HL-60/S4 treated with retinoic acid at 250 ng/mL for 4 days and 3 days (cell line): Measurements from ENCODE around the gene GARNL3.

Experiments
- in situ Hi-C: fragments of 300-500 bp; cut with MboI; formaldehyde crosslinking; loops from 2 replicates; pipeline ENCODE4 v1.7.0; 2022; ENCODE audit warnings: low sequenced_read_pairs

Gene GARNL3

DNA sequence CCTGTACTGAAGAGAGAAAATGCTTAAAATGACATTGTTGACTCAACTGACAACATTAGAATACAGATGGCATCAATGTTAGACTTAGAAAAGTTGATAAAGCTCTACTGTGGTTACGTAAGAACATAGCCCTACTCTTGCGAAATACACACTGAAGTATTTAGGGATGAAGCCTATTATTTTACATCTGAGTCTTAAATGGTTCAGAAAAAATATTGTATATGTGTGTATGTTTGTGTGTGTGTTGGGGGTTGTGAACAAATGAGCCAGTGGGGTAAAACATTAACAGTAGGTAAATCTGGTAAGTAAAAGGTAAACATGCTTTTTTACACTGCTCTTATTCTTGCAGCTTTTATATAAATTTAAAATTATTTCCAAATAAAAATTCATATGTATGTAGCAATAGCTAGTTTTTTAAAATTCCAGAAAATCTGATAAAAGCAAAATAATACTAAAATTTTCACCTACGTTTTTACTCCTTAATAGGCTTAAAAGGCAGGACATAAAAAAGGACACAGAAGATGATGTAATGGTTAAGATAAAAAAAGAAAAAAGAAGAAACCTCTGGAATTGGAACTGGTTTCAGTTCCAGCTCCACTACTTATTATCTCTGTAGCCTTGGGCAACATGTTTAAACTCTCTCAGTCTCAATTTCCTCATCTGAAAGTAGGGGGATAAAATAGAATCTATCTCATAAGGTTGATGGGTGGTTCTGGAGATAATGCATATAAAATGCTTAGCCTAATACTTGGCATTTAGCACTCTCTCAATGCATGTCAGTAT lies 44.3 kb downstream of the GARNL3 start:
- in situ Hi-C loops, result no loop called here

DNA sequence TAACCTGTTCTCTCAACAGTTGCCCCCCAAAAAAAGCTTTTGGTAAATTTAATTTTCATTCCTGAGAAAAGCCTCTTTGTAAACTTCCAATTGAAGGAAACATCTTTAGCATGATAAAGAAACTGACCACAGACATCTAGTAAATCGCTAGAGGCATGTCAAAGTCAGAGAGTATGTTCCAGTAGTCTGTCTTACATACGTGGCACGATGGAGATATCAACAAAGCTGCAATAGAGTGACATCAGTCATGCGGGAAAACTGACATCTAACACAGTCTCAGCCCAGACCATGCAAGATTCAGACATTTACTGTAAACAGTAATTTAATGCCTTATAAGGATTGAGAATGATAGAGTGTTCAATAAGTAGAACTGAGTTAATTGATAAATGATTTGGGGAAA lies 45.1 kb downstream of the GARNL3 start:
- in situ Hi-C loops, result no loop called here

DNA sequence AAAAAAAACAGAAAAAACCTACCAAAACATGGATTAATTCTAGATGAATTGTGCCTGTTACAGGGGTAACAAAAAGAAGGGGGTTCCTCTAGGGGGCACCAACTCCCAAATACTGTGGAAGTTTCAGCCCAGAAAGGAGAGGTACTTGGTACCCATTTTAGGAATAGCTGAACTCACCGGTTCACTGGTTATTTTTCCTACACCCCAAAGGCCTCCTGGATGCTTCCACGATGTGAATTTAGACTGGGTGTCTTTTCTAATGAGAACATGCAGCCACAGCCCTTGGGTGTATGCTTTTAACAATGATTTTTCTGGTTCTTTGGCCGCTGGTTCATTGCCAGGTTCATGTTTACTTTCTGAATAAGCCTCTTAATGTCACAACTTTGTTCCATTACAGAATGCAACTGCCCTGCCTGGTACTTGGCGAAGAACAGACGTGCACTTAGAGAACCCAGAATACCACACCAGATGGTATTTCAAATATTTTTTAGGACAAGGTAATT lies 46.7 kb downstream of the GARNL3 start:
- in situ Hi-C loops, result no loop called here

DNA sequence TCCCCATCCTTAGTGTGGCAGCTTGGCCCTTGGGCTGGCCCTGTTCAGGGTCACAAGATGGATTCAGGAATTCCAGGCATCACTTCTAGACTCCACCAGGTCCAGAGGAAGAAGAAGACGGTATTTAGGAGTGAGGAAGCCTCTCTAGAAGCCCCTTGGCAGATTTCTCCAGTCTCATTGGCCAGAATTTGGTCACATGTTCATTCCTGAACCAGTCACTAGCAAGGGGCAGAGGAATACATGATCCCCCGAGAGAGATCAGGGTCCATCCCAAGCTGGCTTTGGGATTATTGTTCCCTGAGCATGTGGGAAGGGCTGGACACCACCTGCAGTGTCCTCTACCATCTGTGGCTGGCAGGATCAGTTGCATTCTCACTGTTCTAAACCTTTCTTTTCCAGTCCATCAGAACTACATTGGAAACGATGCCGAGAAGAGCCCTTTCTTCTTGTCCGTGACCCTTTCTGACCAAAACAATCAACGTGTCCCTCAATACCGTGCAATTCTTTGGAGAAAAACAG lies 48.5 kb downstream of the GARNL3 start:
- in situ Hi-C loops, result no loop called here

DNA sequence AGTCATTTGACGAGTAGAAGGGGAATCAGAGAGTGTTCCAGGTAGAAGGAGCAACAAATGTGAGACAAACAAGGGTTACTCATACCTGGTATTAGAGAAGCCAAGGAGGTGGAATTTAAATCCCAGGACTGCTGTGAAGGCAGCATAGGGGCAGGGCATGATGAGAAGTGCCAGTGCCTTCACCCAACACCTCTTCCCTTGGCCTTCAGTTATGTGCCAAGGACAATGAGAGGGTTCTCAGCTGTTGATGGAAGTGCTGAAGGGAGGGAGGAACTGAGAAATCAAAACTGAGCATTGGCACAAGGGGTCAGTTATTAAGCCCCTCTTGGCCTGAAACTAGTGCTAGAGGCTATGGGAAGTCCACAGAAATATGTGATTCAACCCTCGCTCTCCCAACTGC lies 50.3 kb downstream of the GARNL3 start:
- in situ Hi-C loops, result no loop called here

DNA sequence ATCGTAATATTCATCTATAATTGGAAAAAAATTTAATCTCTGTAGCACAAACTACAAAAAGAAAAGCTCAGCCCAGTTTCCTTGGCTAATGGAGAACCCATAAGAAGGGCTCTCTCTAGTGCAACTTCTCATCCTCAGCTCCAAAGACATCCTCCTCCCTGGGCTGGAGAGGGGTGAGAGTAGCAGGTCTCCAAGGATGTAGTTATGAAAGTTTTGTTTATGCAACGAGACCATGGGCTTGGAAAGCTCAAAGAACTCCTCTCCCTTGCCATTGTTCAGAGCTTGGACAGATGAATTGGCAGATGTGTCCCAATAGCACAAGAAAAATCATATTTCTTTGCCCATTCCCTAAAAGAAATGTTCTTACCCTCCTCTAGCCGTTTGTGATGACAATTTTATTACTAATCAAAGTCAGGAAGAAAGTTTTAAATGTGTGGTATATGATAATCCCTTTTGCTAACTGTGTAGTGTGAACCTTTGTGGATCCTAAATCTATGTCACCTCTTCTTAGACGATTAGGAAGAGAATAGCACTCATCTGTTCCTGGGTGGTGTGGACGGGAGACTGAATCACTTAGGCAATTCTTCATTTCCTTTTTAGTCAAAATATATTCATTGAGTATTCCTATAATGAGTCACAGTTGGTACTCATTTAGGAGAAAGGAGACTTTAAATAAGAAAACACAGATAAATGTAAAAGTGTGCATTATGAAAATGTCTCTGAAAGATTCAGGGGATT lies 52.2 kb downstream of the GARNL3 start:
- in situ Hi-C loops, result no loop called here

DNA sequence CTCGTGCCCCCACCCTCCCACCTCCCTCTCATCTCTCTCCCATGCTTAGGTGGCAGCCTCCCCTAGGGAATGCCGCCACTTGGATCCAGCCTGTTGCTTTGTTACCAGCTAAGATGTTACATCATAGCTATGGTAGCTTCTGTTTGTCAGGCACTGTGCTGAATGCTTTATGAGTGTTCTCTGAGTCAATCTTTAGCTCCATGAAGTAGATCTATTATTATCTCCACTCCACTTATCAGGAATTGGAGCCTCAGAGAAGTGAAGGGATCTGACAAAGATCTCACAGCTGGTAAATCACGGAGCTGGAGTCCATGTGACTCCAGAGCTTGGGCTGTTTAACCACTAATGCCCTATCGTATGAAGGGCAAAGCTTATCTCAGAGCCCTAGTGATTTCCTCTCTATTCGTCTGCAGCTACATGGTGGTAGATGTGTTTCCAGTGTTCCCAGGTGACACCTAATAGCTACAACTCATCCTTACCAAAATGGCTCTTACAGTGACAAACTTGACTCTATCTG lies 54.1 kb downstream of the GARNL3 start:
- in situ Hi-C loops, result no loop called here

DNA sequence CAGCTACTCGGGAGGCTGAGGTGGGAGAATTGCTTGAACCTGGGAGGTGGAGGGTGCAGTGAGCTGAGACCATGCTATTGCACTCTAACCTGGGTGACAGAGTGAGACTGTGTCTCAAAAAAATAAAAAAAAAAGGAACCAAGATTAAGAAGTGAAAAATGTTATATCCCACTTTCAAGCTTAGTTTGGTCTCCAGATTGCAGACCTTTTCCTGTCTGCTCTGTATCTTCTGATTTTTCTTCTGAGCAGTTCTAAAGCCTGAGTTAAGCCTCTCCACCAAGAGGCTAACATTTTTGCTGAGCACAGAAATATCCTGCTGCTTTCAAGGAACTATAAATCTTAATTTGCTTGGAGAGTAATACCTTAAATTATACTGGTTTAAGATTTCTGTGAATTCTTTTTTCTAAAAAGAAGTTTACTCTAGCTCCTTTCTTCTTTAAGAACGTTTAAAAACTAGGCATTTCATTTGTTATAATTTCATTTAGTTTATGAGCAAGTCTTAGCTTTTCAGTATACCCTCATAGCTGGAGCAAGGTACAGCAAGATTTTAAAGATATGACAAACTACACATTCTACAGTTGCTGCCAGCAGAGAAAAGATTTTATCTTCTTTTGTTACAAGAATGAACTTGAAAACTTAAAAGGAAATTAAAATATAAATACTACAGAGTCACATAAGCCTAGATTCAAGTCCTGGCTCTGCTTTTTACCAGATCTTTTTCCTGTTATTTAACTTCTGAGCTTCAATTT lies 55.0 kb downstream of the GARNL3 start:
- in situ Hi-C loops, result no loop called here

DNA sequence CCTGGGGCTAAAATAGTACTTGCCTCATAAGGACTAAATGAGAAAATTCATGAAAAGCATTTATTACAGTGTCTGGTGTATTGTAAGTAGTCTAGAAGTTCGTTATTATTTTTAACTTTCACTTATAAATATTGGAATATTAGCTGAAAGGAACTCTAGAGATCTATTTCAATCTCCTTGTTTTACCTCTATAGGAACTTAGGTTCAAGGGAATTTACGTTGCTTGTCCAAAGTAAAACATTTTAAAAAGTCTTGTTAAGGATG lies 55.5 kb downstream of the GARNL3 start:
- in situ Hi-C loops, result no loop called here

DNA sequence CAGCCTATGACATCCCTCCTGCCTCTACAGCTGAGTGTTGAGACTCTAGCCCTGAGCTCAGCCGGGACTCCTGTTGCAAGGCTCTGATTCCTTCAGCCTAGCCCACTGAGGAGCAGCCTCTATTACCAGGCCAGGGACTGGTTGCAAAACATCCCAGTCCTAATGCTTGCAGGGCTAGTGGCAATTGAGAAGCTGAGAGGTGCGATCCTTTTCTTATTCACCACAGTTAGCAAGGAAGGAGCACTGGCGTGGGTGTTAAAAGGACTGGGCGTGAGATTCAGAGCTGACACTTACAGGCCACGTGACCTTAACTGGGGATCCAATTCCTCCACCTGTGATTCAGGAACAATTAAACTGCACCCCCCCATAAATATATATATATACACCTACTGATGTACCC lies 58.8 kb downstream of the GARNL3 start:
- in situ Hi-C loops, result no loop called here

DNA sequence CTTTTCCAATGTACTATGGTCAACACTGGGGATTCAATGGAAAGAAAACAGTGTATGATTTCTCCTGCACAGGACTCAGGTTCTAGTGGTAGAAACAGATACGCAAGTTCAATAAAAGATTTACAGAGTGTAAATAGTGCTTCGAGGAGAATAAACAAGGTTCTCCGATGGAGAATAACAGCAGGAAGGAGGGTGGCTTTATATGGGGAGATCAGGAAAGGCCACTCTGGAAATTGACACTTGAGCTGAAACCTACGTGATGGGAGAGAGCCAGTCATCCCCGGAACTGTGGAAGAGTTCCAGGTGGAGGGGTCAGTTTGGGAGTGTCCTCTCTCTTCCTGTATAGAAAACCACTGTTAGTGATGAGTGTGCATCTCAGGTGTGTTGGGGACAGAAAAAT lies 65.9 kb downstream of the GARNL3 start:
- in situ Hi-C loops, result no loop called here

DNA sequence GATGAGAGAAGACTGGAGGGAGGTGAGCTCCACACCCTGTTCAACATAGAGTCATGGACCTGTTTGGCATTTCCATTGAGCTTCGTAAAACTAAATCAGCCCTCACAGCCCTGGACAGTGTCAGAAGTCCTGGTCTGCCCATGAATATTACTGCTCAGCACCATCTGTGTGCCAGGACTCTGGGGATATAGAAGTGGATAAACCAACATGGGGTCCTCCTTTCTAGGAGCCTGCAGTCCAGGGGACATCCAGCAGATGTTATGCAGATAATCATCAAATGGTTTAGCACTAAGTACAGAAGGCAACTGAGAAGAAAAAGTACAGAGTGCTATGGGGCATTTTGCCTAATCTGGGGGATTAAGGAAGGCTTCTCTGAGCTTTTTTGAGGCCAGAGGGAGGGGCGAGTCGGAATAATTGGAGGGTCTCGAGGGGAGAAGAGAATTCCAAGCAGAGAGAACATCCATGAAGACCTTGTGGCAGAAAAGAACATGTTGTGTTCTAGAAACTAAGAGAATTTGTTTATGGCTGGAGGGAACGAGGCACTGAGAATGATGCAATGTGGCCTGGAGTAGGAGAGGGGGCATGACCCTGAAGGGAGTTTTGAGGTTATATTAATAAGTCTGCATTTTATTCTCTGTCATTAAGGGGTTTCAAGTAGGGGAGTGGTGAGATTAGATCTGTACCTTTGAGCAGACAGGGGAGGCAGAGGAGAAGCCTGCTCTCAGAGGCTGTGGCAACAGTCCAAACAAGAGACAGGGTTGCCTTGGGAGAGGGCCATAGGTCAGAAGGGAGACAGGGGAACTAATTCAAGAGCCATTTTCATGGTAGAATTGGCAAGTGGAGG lies 68.9 kb downstream of the GARNL3 start:
- in situ Hi-C loops, result no loop called here

DNA sequence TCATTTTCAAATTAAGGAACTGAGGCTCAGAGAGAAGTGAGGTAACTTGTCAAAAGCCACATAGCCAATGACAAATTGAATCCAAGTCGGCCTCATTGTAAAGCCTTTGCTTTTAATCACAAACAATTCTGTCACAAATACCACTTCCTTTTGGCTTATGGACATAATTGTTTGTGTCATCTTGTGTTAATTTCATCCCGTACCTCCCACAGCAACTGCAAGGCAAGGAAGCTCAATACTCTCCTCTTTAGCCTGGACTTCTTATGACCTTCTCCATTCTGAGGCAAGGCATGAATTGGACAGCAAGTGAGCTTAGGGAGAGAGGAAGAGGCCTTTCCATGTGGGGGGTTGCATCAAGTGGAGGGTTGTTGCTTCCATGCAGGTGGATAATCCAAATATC lies 70.2 kb downstream of the GARNL3 start:
- in situ Hi-C loops, result no loop called here

DNA sequence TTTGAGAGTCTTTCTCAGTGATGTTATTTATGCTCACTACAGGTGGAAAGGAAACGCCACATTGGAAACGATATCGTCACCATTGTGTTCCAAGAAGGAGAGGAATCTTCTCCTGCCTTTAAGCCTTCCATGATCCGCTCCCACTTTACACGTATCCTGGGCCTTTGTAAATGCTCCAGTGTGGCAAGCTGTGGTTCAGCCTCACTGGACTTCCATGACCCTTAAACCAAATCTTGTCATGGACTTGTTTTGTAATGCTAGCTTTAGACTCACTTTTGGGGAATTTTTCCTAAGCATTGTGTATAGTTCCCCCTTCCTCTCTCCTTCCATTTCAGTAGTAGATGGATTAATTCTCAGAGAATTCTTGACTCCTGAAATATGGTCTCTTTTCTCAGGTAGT lies 71.5 kb downstream of the GARNL3 start:
- in situ Hi-C loops, result no loop called here

DNA sequence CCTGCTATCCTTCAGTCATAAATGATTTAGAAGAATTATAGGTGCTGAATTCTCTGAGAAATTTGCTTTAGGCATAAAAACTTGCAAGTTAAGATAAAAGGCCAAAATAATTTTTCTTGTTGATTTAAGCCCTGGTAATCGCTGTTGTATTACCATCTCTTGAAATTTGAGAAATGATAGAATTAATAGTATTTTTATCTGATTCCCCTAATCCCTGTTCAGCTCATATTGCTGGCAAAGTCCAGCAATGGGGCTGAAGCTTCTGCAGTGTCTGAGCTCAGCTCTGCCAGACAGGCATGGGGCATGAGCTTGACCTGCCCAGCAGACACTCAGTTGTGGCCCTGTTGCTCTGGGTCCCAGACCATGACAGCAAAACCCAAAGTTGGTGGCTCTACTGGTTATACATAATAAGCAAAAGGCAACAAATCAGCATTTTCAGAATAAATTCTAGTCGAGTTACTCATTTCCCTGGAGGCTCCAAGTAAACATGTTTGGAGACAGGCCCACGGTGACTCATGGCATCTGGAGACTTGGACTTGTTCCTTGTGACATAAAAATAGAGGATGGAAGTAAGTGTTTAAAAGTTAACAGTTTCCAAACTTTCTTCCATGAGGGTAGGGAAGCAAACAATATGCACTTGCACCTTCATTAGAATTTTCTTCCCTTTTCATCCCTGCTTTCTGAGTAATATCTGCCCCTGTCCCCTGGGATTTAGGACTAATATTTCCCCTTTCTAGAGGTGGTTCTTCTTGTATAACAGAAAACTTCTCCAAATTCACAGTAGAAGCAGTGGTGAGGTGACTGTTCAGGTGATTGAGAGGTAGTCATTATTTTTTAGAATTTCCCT lies 72.2 kb downstream of the GARNL3 start:
- in situ Hi-C loops, result no loop called here

DNA sequence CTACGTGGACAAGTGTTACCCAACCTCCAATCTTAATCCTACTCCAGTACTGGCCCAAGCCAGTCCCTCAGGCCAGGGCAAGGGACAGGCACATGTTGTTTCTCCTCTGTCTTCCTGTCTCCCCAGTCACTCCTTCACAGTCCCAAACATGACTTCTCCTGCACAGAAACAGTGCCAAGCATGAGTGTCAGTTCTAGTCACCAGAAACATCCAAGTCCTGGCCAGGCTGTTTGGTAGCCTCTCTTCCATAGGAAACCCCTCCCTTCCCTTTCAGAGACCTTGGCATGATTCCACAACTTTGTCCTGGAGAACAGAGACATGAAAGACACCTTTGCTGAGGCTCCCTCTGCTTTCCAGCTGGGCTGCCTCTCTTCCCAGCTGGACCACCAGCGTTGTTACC lies 76.1 kb downstream of the GARNL3 start:
- in situ Hi-C loops, result no loop called here

DNA sequence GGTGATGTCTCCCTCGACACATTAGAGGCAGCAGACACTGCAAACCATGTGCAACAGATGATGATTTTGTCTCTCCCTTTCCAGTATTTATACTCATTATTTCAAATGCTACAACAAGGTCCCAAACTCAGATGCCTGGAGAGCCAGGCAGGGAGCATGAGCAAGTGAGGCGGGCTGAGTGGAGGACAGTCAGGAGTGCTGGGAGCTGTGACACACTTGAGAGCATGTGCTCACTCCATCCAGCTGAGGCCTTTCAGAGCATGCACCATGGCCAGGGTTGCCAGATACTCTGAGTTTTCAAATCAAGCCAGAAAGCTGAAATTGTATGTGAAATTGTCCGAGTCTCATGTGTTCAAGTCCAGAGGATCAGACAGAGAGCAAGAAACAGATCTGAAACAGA lies 76.6 kb downstream of the GARNL3 start:
- in situ Hi-C loops, result no loop called here

DNA sequence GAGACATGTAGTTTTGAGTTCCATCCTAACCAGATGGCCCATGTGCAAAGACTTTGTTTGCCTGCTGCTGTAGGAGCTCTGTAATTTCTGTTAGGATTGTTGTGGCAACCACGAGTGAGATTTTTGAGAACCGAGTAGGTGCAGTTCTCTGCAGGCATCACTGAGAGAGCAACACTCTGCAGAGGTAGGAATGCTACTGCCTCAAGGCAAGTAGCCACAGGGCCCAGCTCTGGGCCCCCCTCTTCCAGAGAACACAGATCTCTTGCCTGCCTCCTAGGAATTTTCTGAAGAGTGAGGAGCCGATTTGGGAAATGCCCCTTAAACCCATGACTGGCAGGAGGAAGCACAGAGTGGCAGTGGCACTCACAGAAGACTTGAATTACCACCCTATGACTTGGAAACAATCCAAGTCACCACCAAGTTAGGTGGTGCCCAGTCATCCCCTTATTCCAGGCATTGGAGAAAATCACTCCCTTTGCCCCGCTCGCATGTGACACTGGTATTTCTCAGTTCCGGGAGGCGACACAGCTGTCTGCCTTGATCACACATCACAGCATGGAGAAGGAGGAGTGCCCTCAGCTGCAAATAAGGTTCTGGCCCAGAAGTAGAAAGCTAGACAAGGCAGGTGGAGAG lies 79.9 kb downstream of the GARNL3 start:
- in situ Hi-C loops, result no loop called here

DNA sequence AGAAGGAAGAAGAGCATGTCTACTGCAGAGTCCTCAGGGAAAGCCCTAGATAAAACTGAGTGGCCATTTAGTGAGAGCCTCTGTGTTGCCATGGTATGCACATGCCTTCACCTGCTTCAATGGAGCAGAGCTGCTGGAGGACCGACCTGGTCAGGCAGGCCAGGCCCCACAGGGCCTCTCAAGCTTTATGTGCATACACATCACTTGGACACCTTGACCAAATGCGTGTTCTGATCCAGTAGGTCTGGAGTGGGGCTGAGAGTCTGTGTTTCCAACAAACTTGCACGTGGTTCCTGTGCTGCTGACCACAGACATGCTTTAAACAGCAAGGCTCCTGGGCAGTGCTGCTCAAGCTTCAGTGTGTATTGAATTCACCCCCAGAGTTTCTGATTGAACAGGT lies 81.0 kb downstream of the GARNL3 start:
- in situ Hi-C loops, result no loop called here
